Skeletal muscle tissue (tissue), 4 donors: Measurements from ENCODE around the gene SIPA1L2. TPM values are rescaled to one million over a fixed set of nuclear protein-coding genes. Genes with fewer than 3 reads are reported as not detected.

Experiments used
- H3K27ac ChIP-seq: one replicate; pipeline ENCODE4 v1.7.0; 2013; ENCODE audit warnings: mild to moderate bottlenecking, low read depth, low read length, inconsistent platforms
- H3K27me3 ChIP-seq, 3 donors: one replicate each; pipeline ENCODE4 v1.7.0; 2013; ENCODE audit warnings: low read length in 3 of 3; ENCODE audit not compliant: control insufficient read depth in 3 of 3, insufficient read depth in 3 of 3
- H3K36me3 ChIP-seq, 3 donors: one replicate each; pipeline ENCODE4 v1.7.0; 2013; ENCODE audit warnings: low read length in 3 of 3; ENCODE audit not compliant: control insufficient read depth in 3 of 3, insufficient read depth in 3 of 3
- H3K4me1 ChIP-seq, 3 donors: one replicate each; pipeline ENCODE4 v1.7.0; 2013; ENCODE audit warnings: low read length in 3 of 3, mild to moderate bottlenecking in 3 of 3; ENCODE audit not compliant: control insufficient read depth in 3 of 3, insufficient read depth in 3 of 3
- H3K4me3 ChIP-seq, 3 donors: one replicate each; pipeline ENCODE4 v1.7.0; 2013; ENCODE audit warnings: low read length in 3 of 3
- H3K9ac ChIP-seq, 3 donors: one replicate each; pipeline ENCODE4 v1.7.0; 2013; ENCODE audit warnings: low read length in 3 of 3, mild to moderate bottlenecking in 3 of 3, moderate library complexity in 2 of 3, low read depth in 1 of 3
- H3K9me3 ChIP-seq, 3 donors: one replicate each; pipeline ENCODE4 v1.7.0; 2013; ENCODE audit warnings: low read length in 3 of 3; ENCODE audit not compliant: control insufficient read depth in 3 of 3
- total RNA-seq: library from RNA; depleted of rRNA; stranded (reverse); fragments of >200 nt; gene quantifications from one replicate; pipeline ENCODE4 v1.2.3, GENCODE V29; 2014
- donor health status: Osteomylitis.

SIPA1L2 gene
- total RNA-seq, 1 donor from 2014 or later = 53.2 TPM

DNA sequence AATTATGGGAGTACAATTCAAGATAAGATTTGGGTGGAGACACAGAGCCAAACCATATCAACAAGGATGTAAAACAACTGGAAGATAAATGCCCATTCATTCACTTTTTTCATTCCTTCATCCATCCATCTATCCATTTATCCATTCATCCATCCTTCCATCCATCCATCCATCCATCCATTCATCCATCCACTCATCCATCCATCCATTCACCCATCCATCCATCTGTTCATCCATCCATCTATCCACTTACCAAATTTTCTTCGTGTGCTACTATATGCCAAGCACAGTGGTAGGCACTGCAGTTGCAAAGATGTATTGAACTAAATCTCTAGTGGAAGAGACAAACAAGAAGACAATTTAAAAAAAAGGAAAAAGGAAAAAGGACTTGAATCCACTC, 14.3 kb upstream of the SIPA1L2 start:
- no peaks in the 10 kb centered on the region for H3K9me3 ChIP-seq
- no peak overlapping the region for H3K4me3 ChIP-seq
- H3K4me1 ChIP-seq = no peaks in the 10 kb centered on the region
- H3K27me3 ChIP-seq = no peaks in the 10 kb centered on the region
- H3K27ac ChIP-seq = no peak overlapping the region
- H3K9ac ChIP-seq = no peak overlapping the region
- no peaks in the 10 kb centered on the region for H3K36me3 ChIP-seq

DNA sequence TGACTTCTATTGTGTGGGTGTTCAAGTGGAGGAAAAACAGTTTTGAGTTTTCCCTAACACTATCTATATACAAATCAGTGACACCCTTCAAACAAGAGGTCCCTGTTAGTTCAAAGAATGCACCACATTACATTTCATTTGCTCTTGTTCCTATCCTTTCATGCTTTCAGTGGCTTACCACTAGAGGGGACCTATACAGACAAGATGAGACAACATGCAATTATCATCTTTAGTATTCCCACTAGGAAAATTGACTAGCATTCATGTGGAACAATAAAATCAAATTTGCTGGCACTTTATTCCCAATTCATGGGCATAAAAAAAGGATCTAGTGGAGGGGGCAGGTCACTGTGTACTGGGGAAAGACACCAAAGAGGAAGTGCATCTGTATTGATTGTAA, 13.3 kb upstream of the SIPA1L2 start:
- no peak overlapping the region for H3K4me3 ChIP-seq
- no peaks in the 10 kb centered on the region for H3K9me3 ChIP-seq
- H3K36me3 ChIP-seq = no peaks in the 10 kb centered on the region
- H3K27ac ChIP-seq = no peak overlapping the region
- H3K4me1 ChIP-seq = no peaks in the 10 kb centered on the region
- no peak overlapping the region for H3K9ac ChIP-seq
- no peaks in the 10 kb centered on the region for H3K27me3 ChIP-seq

DNA sequence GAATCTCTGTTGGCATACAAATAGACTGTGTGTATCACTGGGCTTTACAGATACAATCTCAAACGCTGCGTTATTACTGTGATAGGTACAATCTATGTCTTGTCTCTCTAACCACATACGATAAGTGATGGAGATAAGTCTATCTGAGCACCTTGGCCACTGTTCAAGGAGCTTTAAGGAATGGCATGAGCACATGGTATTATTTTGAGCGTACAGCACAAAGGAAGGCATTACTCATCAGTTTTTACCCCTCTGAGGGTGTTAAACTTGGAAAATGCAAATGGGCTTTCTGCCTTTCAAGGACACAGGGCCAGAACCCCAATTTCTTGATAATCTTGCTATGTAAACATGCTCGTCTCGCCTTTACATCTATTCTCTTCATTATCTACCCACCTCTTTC, 11.6 kb upstream of the SIPA1L2 start:
- Histone ChIP-seq H3K9ac (no peak overlapping the region), H3K4me3 (no peak overlapping the region), H3K27ac (no peak overlapping the region), H3K36me3 (no peaks in the 10 kb centered on the region), H3K27me3 (no peaks in the 10 kb centered on the region), H3K4me1 (no peaks in the 10 kb centered on the region), H3K9me3 (no peaks in the 10 kb centered on the region)

DNA sequence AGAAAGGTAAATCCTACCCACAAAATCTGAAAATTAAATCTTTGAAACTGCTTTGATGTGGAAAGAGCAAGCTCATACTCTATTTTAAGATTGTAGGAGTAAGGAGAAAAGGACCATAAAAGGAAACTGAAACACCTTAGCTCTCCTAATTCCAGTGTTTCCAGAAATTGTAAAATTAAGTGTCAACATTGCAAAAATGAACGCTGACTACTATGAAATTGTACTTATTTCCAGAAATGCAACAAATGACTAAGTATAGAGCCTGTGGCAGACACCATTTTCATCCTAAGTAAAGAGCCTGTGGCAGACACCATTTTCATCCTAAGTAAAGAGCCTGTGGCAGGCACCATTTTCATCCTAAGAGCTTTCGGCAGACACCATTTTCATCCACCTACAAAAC, 6.9 kb upstream of the SIPA1L2 start:
- Histone ChIP-seq H3K9ac (no peak overlapping the region), H3K27ac (no peak overlapping the region), H3K9me3 (no peaks in the 10 kb centered on the region), H3K4me1 (no peaks in the 10 kb centered on the region), H3K36me3 (no peaks in the 10 kb centered on the region), H3K4me3 (no peak overlapping the region), H3K27me3 (no peaks in the 10 kb centered on the region)

DNA sequence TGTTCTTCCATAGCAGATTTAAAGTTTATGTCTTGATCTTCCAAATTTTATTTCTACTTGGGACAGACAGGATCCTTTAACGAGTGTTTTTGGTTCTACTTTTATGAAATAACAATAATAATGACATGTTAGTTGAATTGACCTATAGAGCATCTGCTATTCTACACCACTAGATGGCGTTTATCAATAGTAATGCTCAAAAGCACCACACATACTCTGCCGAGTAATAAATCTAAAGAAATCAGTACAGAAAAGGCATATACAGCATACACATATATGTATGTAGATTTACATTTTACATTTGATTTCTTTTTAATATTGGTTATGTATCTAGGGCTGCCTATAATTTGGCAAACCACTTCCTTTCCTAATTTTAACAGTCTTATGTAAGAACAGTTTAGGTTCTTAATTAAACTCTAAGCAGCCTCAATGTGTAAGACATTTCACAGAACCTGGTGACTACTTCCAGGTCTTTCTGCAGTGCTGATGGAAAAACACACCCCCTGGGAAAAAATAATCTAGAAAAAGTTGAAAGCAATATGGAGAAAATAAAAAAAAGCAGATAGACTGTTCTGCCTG, 5.9 kb upstream of the SIPA1L2 start:
- no peaks in the 10 kb centered on the region for H3K27me3 ChIP-seq
- H3K4me3 ChIP-seq = no peak overlapping the region
- H3K27ac ChIP-seq = no peak overlapping the region
- peaks cover 0 to 3% (median 0%) of the 10 kb centered on the region in 3 donors for H3K4me1 ChIP-seq
- H3K36me3 ChIP-seq = no peaks in the 10 kb centered on the region
- H3K9me3 ChIP-seq = no peaks in the 10 kb centered on the region
- no peak overlapping the region for H3K9ac ChIP-seq

DNA sequence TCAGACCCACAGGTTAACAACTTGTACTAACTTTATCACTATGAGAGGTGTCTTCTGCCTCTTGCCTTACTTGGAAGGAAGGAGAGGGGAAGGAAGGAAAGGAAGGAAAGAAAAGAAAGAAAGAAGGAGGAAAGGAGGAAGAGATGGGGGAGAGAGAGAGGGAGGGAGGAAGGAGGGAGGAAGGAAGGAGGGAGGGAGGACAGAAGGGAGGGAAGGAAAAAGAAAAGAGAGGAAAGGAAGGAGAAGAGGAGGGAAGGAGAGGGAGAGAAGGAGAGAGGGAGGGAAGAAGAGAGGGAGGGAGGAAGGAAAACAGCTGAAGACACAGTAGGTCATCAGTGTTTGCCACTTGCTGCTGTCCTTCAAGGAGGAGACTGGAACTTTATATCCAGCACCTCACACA, 5.3 kb upstream of the SIPA1L2 start:
- no peak overlapping the region for H3K27ac ChIP-seq
- H3K9ac ChIP-seq = no peak overlapping the region
- H3K4me3 ChIP-seq = no peak overlapping the region
- H3K36me3 ChIP-seq = no peaks in the 10 kb centered on the region
- peaks cover 0 to 7% (median 4%) of the 10 kb centered on the region in 3 donors for H3K4me1 ChIP-seq
- H3K27me3 ChIP-seq = no peaks in the 10 kb centered on the region
- H3K9me3 ChIP-seq = no peaks in the 10 kb centered on the region

DNA sequence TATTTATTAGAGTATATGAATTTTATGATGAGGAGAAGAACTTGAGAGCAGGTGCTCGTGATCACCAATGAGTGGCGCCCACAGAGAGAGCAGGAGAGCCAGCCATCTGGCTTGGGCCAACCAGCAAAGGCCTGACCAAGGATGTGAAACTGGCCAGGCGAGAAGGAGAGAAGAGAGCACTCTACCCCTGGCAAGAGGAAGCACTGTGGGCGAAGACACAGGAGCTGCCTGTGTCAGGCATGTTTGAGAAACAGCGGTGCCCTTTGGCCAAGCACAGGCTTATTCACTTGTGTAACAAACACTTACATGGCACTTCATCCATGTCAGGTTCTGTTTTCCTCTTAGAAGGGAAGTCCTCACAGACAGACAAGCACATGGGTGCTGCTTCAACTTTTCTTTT, 4.2 kb upstream of the SIPA1L2 start:
- H3K4me3 ChIP-seq = no peak overlapping the region
- no peak overlapping the region for H3K9ac ChIP-seq
- H3K27ac ChIP-seq = no peak overlapping the region
- H3K4me1 ChIP-seq = peaks cover under 1 to 7% (median 4%) of the 10 kb centered on the region in 3 donors
- no peaks in the 10 kb centered on the region for H3K9me3 ChIP-seq
- no peaks in the 10 kb centered on the region for H3K27me3 ChIP-seq
- H3K36me3 ChIP-seq = no peaks in the 10 kb centered on the region

DNA sequence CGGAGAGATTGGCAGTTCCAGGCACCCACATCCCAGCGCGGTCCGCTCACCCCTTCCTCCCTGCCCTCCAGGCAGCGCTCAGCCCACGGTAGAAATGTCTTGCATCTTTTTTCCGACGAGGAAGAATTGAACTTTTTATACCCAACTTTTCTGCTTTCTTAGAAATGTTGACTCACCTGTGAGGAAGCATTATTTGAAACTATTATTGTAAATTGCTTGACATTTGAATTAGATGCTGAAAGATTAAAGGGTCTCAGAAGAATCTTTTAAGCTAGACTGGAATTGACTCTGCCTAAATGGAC, 912 bp upstream of the SIPA1L2 start:
- Histone ChIP-seq H3K9ac (peak overlapping the region; percentile 74 to 85 (median 74)), H3K4me3 (peak overlapping the region; percentile 76 to 79 (median 78)), H3K9me3 (no peaks in the 10 kb centered on the region), H3K27ac (peak overlapping the region; percentile 78), H3K36me3 (no peaks in the 10 kb centered on the region), H3K4me1 (peaks cover 7 to 19% (median 8%) of the 10 kb centered on the region in 3 donors), H3K27me3 (no peaks in the 10 kb centered on the region)

DNA sequence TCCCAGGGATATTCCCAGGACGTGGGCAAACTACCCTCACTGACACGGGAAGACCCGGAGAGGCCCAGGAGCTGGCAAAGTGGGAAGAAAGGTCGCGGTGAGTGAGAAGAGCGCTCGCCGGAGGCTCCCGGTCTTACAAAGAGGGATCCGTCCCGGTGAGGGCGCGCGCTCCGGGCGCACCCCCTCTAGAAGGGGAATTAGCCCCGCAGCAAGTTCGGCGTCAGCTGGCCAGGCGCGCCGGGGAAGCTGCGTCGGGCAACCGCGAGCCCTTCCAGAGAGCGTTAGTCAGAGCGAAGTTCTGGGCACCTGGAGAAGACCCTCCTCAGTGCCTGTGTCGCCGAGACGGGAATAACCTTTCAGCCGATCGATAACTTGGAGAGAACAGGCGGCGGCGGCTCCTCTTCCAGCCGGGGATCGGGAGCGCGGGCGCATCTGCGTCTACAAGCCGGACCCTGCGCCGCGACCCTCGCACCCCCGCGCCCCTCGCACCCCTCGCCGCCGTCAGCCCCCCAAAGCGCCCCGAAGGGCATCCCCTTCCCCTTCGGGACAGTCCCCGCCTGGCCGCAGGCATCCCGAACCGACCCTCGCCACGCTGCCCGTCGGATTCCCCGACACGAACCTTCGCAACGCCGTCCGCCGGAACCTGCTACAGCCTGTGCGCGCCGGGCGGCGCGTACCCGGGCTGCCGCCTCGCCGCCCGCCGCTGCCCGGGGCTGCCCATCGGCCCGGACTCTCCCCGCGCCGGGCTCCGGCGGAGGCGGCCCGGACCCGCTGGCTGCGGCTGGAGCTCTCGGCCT, 485 bp downstream of the SIPA1L2 start:
- H3K4me3 ChIP-seq = peak overlapping the region; percentile 73 to 83 (median 79)
- H3K4me1 ChIP-seq = peaks cover 7 to 30% (median 8%) of the 10 kb centered on the region in 3 donors
- no peaks in the 10 kb centered on the region for H3K27me3 ChIP-seq
- peak overlapping the region; percentile 49 for H3K27ac ChIP-seq
- no peaks in the 10 kb centered on the region for H3K36me3 ChIP-seq
- H3K9me3 ChIP-seq = no peaks in the 10 kb centered on the region
- peak overlapping the region; percentile 75 to 81 (median 77) for H3K9ac ChIP-seq

DNA sequence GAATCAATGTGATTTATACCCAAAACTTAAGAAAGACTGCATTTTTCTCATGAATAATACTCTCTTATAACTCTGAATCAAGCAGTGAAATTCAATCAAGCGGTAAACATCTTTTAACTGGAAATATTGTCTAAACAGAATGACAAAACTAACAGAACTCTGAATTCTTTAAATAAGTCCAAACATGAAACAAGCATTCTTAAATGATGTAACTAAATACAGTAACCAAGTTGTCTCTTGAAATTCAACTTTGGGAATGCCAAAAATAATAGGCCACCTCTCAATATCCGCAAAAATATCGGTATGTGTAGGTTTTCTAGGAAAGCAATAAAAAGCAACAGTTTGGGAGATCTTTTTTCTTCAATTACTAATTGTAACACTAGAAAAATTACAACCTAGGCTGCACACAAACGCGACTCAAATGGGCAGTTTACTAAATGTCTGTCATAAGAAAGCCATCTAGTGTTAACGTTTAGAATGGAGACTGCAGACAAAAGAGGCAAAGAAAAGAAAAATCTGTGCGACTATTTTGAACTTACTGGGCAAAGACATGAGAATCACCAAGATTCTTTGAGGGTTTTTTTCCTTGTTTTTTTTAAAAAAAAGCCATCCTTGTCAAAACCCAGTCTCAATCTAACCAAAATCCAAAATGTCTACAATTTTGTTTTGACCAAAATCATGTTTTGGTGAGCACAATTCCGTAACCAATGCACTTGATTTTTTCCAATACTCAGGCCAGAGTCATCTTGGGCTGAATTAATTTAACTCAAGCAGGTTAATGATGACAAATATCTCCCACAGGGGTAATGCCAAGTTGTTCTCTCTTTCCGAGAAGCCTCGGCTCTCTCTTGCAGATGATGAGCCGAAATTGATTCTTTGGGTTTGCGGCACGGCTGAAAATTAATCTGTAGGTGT, 1.3 kb downstream of the SIPA1L2 start:
- Histone ChIP-seq H3K27me3 (no peaks in the 10 kb centered on the region), H3K27ac (peak overlapping the region; percentile 49), H3K4me1 (peaks cover 7 to 30% (median 8%) of the 10 kb centered on the region in 3 donors)

More for the DNA sequence above, 1.3 kb downstream of the SIPA1L2 start:
- Histone ChIP-seq H3K9me3 (no peaks in the 10 kb centered on the region), H3K36me3 (no peaks in the 10 kb centered on the region), H3K4me3 (peak overlapping the region; percentile 73 to 83 (median 79)), H3K9ac (peak overlapping the region; percentile 75 to 81 (median 77))
